Mesenchymal stem cell (in vitro differentiated cells and primary cell): ENCODE data around the gene CHN2.

ENCODE experiments used
- DNase-seq: peaks from one replicate; pipeline ENCODE4 v3.0.0-alpha.2; 2013
- H2AFZ ChIP-seq: one replicate; pipeline ENCODE4 v1.6.1; 2013; ENCODE audit warnings: low read depth, mild to moderate bottlenecking, control low read depth, inconsistent platforms, low read length, moderate library complexity
- H2AK5ac ChIP-seq: 2 replicates; pipeline ENCODE4 v1.6.1; 2013; ENCODE audit warnings: low read length, moderate library complexity, mild to moderate bottlenecking, inconsistent platforms; ENCODE audit not compliant: severe bottlenecking
- H2BK120ac ChIP-seq: one replicate; pipeline ENCODE4 v1.6.1; 2013; ENCODE audit warnings: low read depth, mild to moderate bottlenecking, inconsistent platforms, low read length, moderate library complexity
- H2BK12ac ChIP-seq, 2 experiments: one replicate each; pipeline ENCODE4 v1.6.1; 2013; ENCODE audit warnings: inconsistent platforms in 2 of 2, low read length in 2 of 2, mild to moderate bottlenecking in 2 of 2, moderate library complexity in 2 of 2, control low read depth in 1 of 2
- H2BK15ac ChIP-seq: one replicate; pipeline ENCODE4 v1.6.1; 2013; ENCODE audit warnings: mild to moderate bottlenecking, low read depth, inconsistent platforms; ENCODE audit not compliant: poor library complexity, severe bottlenecking
- H2BK5ac ChIP-seq: 2 replicates; pipeline ENCODE4 v1.6.1; 2013; ENCODE audit warnings: low read depth, mild to moderate bottlenecking, low read length, control low read depth, inconsistent platforms; ENCODE audit not compliant: poor library complexity, severe bottlenecking
- H3K14ac ChIP-seq, 2 experiments: one replicate each; pipeline ENCODE4 v1.6.1; 2013; ENCODE audit warnings: inconsistent platforms in 2 of 2, low read length in 2 of 2, control low read depth in 1 of 2, mild to moderate bottlenecking in 1 of 2, moderate library complexity in 1 of 2
- H3K18ac ChIP-seq, 2 experiments: one replicate each; pipeline ENCODE4 v1.6.1; 2013; ENCODE audit warnings: inconsistent platforms in 2 of 2, low read length in 2 of 2, control low read depth in 1 of 2, low read depth in 1 of 2, mild to moderate bottlenecking in 1 of 2
- H3K23ac ChIP-seq, 2 experiments: one replicate each; pipeline ENCODE4 v1.6.1; 2013; ENCODE audit warnings: inconsistent platforms in 2 of 2, low read length in 2 of 2, mild to moderate bottlenecking in 2 of 2, moderate library complexity in 2 of 2, control low read depth in 1 of 2
- H3K27ac ChIP-seq: 2 replicates; pipeline ENCODE4 v1.5.1; 2013; ENCODE audit warnings: mild to moderate bottlenecking, moderate library complexity, low read length, control low read depth, inconsistent platforms; ENCODE audit not compliant: poor library complexity, severe bottlenecking
- H3K27me3 ChIP-seq, 2 experiments: 2 replicates each; pipeline versions ENCODE4 v1.6.1 to v1.7.0; 2013; ENCODE audit warnings: low read length in 2 of 2, mild to moderate bottlenecking in 2 of 2, moderate library complexity in 2 of 2, control low read depth in 1 of 2, inconsistent platforms in 1 of 2; ENCODE audit not compliant: control insufficient read depth in 1 of 2, insufficient read depth in 1 of 2
- H3K36me3 ChIP-seq, 2 experiments: 2 replicates each; pipeline versions ENCODE4 v1.6.1 to v1.7.0; 2013; ENCODE audit warnings: low read length in 2 of 2, control low read depth in 1 of 2, inconsistent platforms in 1 of 2, low read depth in 1 of 2, mild to moderate bottlenecking in 1 of 2; ENCODE audit not compliant: insufficient read depth in 2 of 2, control insufficient read depth in 1 of 2
- H3K4ac ChIP-seq, 2 experiments: one replicate each; pipeline ENCODE4 v1.6.1; 2013; ENCODE audit warnings: inconsistent platforms in 2 of 2, low read length in 2 of 2, mild to moderate bottlenecking in 2 of 2, moderate library complexity in 2 of 2, control low read depth in 1 of 2, low read depth in 1 of 2
- H3K4me1 ChIP-seq: 2 replicates; pipeline ENCODE4 v1.6.1; 2013; ENCODE audit warnings: low read depth, low read length, control low read depth; ENCODE audit not compliant: control insufficient read depth, insufficient read depth
- H3K4me2 ChIP-seq: 2 replicates; pipeline ENCODE4 v1.6.1; 2013; ENCODE audit warnings: low read length, mild to moderate bottlenecking, inconsistent platforms; ENCODE audit not compliant: poor library complexity, severe bottlenecking
- H3K4me3 ChIP-seq, 2 experiments: 2 replicates each; pipeline versions ENCODE4 v1.5.1 to v1.7.0; 2013; ENCODE audit warnings: low read length in 2 of 2, mild to moderate bottlenecking in 2 of 2, control low read depth in 1 of 2, low read depth in 1 of 2; ENCODE audit not compliant: insufficient read depth in 1 of 2
- H3K79me1 ChIP-seq: replicated peaks from 2 replicates; pipeline ENCODE4 v1.6.1; 2013; ENCODE audit warnings: mild to moderate bottlenecking, control low read depth, low read length, inconsistent platforms; ENCODE audit not compliant: poor library complexity, severe bottlenecking
- H3K9ac ChIP-seq: 2 replicates; pipeline ENCODE4 v1.7.0; 2013; ENCODE audit warnings: mild to moderate bottlenecking, low read length, moderate library complexity
- H3K9me3 ChIP-seq: 2 replicates; pipeline ENCODE4 v1.7.0; 2013; ENCODE audit warnings: mild to moderate bottlenecking, low read length; ENCODE audit not compliant: control insufficient read depth
- H4K8ac ChIP-seq: one replicate; pipeline ENCODE4 v1.6.1; 2013; ENCODE audit warnings: inconsistent platforms, mild to moderate bottlenecking, low read length, moderate library complexity
- H4K91ac ChIP-seq: one replicate; pipeline ENCODE4 v1.6.1; 2013; ENCODE audit warnings: mild to moderate bottlenecking, low read length, inconsistent platforms
- WGBS: methylation state at CpG from one replicate; pipeline ENCODE4 v1.1.7; 2013; ENCODE audit warnings: mixed read lengths; 5-methylcytosine and 5-hydroxymethylcytosine counted together

Gene CHN2

GRCh38 chr7:29146888-29147609, 47.5 kb upstream of the CHN2 start:
- Histone ChIP-seq H2BK5ac (no peak overlapping the region), H3K4ac (no peak overlapping the region), H3K36me3 (no peaks in the 10 kb centered on the region), H3K18ac (no peak overlapping the region), H3K14ac (no peak overlapping the region), H4K91ac (peak overlapping the region; percentile 53), H3K79me1 (no peaks in the 10 kb centered on the region), H3K4me1 (peaks cover 6% of the 10 kb centered on the region), H3K4me3 (peak overlapping the region in 1 of 2 experiments; percentile 74), H3K9ac (peak overlapping the region; percentile 53), H2BK120ac (no peak overlapping the region), H3K27ac (no peak overlapping the region), H4K8ac (no peak overlapping the region), H3K9me3 (no peaks in the 10 kb centered on the region), H3K23ac (no peak overlapping the region), H2BK15ac (no peak overlapping the region), H3K27me3 (peaks cover 45 to 63% of the 10 kb centered on the region in 2 experiments), H3K4me2 (no peak overlapping the region), H2AK5ac (no peak overlapping the region), H2AFZ (no peak overlapping the region), H2BK12ac (no peak overlapping the region)
- peak; percentile 16 for DNase-seq
- 62% methylated on average over 13 of the region's 14 CpGs for WGBS

- Histone ChIP-seq H3K18ac (no peak overlapping the region), H3K9me3 (no peaks in the 10 kb centered on the region), H3K79me1 (no peaks in the 10 kb centered on the region), H3K36me3 (no peaks in the 10 kb centered on the region), H2AK5ac (no peak overlapping the region), H2BK5ac (no peak overlapping the region), H4K8ac (no peak overlapping the region), H2BK12ac (no peak overlapping the region), H2BK15ac (no peak overlapping the region), H3K9ac (no peak overlapping the region), H3K4ac (no peak overlapping the region), H3K4me1 (peaks cover 6% of the 10 kb centered on the region), H3K23ac (no peak overlapping the region), H4K91ac (no peak overlapping the region), H3K4me3 (no peak overlapping the region), H2AFZ (no peak overlapping the region), H3K27ac (no peak overlapping the region), H2BK120ac (no peak overlapping the region), H3K14ac (no peak overlapping the region), H3K4me2 (no peak overlapping the region), H3K27me3 (peaks cover 49 to 58% of the 10 kb centered on the region in 2 experiments)
- 97% methylated on average over 4 of the region's 4 CpGs for WGBS
- DNase-seq: no peak
Observed at GRCh38 chr7:29147821-29148220, 46.8 kb upstream of the CHN2 start.

- WGBS: 93% methylated on average over 12 of the region's 12 CpGs
- H3K14ac ChIP-seq: no peak overlapping the region
Observed at GRCh38 chr7:29149036-29149435, 45.5 kb upstream of the CHN2 start.

GRCh38 chr7:29150856-29151255, 43.7 kb upstream of the CHN2 start:
- Histone ChIP-seq H3K4me3 (no peak overlapping the region), H3K27me3 (peaks cover 30 to 31% of the 10 kb centered on the region in 2 experiments)
- 60% methylated on average over 1 of the region's 2 CpGs for WGBS

More at GRCh38 chr7:29149036-29149435, 45.5 kb upstream of the CHN2 start:
- peaks cover 45 to 49% of the 10 kb centered on the region in 2 experiments for H3K27me3 ChIP-seq
- H3K4me1 ChIP-seq: peaks cover 6% of the 10 kb centered on the region
- H4K91ac ChIP-seq: no peak overlapping the region
- H4K8ac ChIP-seq: no peak overlapping the region
- H3K36me3 ChIP-seq: no peaks in the 10 kb centered on the region
- H3K27ac ChIP-seq: no peak overlapping the region
- no peak overlapping the region for H3K9ac ChIP-seq
- no peaks in the 10 kb centered on the region for H3K79me1 ChIP-seq
- H2BK120ac ChIP-seq: no peak overlapping the region
- no peak overlapping the region for H3K4me2 ChIP-seq
- H2AK5ac ChIP-seq: no peak overlapping the region
- no peak overlapping the region for H2AFZ ChIP-seq
- H3K23ac ChIP-seq: no peak overlapping the region
- H2BK15ac ChIP-seq: no peak overlapping the region
- H3K4me3 ChIP-seq: no peak overlapping the region
- DNase-seq: no peak
- H2BK5ac ChIP-seq: no peak overlapping the region
- no peak overlapping the region for H2BK12ac ChIP-seq
- H3K18ac ChIP-seq: no peak overlapping the region
- no peak overlapping the region for H3K4ac ChIP-seq
- no peaks in the 10 kb centered on the region for H3K9me3 ChIP-seq

More at GRCh38 chr7:29150856-29151255, 43.7 kb upstream of the CHN2 start:
- H3K4me1 ChIP-seq: peaks cover 5% of the 10 kb centered on the region
- no peak overlapping the region for H2BK120ac ChIP-seq
- H3K4ac ChIP-seq: no peak overlapping the region
- H4K8ac ChIP-seq: no peak overlapping the region
- H3K36me3 ChIP-seq: no peaks in the 10 kb centered on the region
- no peak overlapping the region for H3K27ac ChIP-seq
- no peak for DNase-seq
- no peaks in the 10 kb centered on the region for H3K9me3 ChIP-seq
- no peak overlapping the region for H2BK12ac ChIP-seq
- H2BK15ac ChIP-seq: no peak overlapping the region
- H2AK5ac ChIP-seq: no peak overlapping the region
- H4K91ac ChIP-seq: no peak overlapping the region
- no peak overlapping the region for H3K18ac ChIP-seq
- H3K79me1 ChIP-seq: no peaks in the 10 kb centered on the region
- no peak overlapping the region for H3K23ac ChIP-seq
- H3K9ac ChIP-seq: no peak overlapping the region
- H2BK5ac ChIP-seq: no peak overlapping the region
- no peak overlapping the region for H3K14ac ChIP-seq
- no peak overlapping the region for H3K4me2 ChIP-seq
- H2AFZ ChIP-seq: no peak overlapping the region
